DOHH2 (cell line): ENCODE results near the gene COL1A2.

ENCODE experiments used
- H3F3A ChIP-seq: fragments of 200-600 bp; sonication (generic), shearing (Covaris generic); 2 replicates; pipeline ENCODE4 v1.6.0; 2016; ENCODE audit warnings: antibody characterized with exemption, mild to moderate bottlenecking; ENCODE audit not compliant: control insufficient read depth, insufficient read depth
- H3K27ac ChIP-seq: fragments of 200-600 bp; sonication (generic); 2 replicates; pipeline ENCODE4 v1.5.1; 2014; ENCODE audit warnings: low read depth, mild to moderate bottlenecking, low read length, moderate library complexity
- H3K27me3 ChIP-seq: fragments of 200-600 bp; sonication (generic); 2 replicates; pipeline ENCODE4 v1.6.1; 2014; ENCODE audit warnings: mild to moderate bottlenecking, low read length, mixed read lengths; ENCODE audit not compliant: control insufficient read depth
- H3K36me3 ChIP-seq: fragments of 200-600 bp; sonication (generic); 2 replicates; pipeline ENCODE4 v1.6.1; 2014; ENCODE audit warnings: mild to moderate bottlenecking, low read length, moderate library complexity, mixed read lengths; ENCODE audit not compliant: control insufficient read depth
- H3K4me1 ChIP-seq: fragments of 200-600 bp; sonication (generic); 2 replicates; pipeline ENCODE4 v1.6.1; 2014; ENCODE audit warnings: mild to moderate bottlenecking, low read length, mixed read lengths; ENCODE audit not compliant: control insufficient read depth
- H3K4me2 ChIP-seq: fragments of 200-600 bp; sonication (generic); 2 replicates; pipeline ENCODE4 v1.6.0; 2014; ENCODE audit warnings: mild to moderate bottlenecking, low read length, moderate library complexity
- H3K4me3 ChIP-seq: fragments of 200-600 bp; sonication (generic); 2 replicates; pipeline ENCODE4 v1.5.1; 2014; ENCODE audit warnings: mild to moderate bottlenecking, low read length, mixed read lengths
- H3K79me2 ChIP-seq: fragments of 200-600 bp; sonication (generic); 2 replicates; pipeline ENCODE4 v1.6.1; 2014; ENCODE audit warnings: mild to moderate bottlenecking, low read length, mixed read lengths; ENCODE audit not compliant: control insufficient read depth
- H3K9me2 ChIP-seq: fragments of 200-600 bp; sonication (generic); replicated peaks from 2 replicates; pipeline ENCODE4 v1.6.1; 2014; ENCODE audit warnings: mild to moderate bottlenecking, low read length, mixed read lengths; ENCODE audit not compliant: control insufficient read depth
- H3K9me3 ChIP-seq: fragments of 200-600 bp; sonication (generic); 2 replicates; pipeline ENCODE4 v1.6.1; 2014; ENCODE audit warnings: antibody characterized with exemption, low read length, mixed read lengths; ENCODE audit not compliant: control insufficient read depth, insufficient read depth
- H4K20me1 ChIP-seq: fragments of 200-600 bp; sonication (generic); 2 replicates; pipeline ENCODE4 v1.6.0; 2014; ENCODE audit warnings: low read depth, mild to moderate bottlenecking, antibody characterized with exemption, low read length, moderate library complexity; ENCODE audit not compliant: control insufficient read depth, insufficient read depth
- EZH2phosphoT487 ChIP-seq: fragments of 200-600 bp; sonication (generic); IDR thresholded peaks from 2 replicates; pipeline ENCODE4 v1.6.1; 2017; ENCODE audit warnings: borderline replicate concordance, mild to moderate bottlenecking, antibody characterized with exemption, low read length, moderate library complexity, mixed read lengths
- TF ChIP-seq, protein P1 (sequence below): fragments of 200-600 bp; sonication (generic); IDR thresholded peaks from one replicate; pipeline ENCODE4 v1.5.1; 2014; ENCODE audit warnings: antibody characterized with exemption, mild to moderate bottlenecking, low read depth, low read length; ENCODE audit not compliant: poor library complexity, severe bottlenecking

Gene COL1A2

DNA sequence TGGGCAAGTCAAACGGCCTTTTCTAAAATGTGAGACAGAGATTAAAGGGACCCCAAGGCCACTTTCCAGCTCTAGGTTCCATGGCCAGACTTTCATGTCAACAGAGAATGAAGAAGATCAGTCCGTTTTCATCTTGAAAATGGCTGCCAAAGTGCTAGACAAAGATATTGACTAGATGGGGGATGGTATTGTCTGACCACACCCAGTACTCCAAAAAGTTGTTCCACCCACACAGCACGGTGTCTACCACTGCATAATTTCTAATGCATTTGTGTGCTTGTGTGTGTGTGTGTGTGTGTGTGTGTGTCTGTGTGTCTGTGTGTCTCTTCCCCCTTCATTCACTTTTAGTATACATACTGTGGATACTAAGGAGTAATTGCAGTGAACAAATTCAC lies 1.3 kb downstream of the COL1A2 start:
- no peak overlapping the region for H3K4me2 ChIP-seq
- no peaks in the 10 kb centered on the region for H3K4me1 ChIP-seq
- H3K4me3 ChIP-seq = no peak overlapping the region
- no peaks in the 10 kb centered on the region for H4K20me1 ChIP-seq
- no peaks in the 10 kb centered on the region for H3K79me2 ChIP-seq
- H3K27me3 ChIP-seq = peaks cover 24% of the 10 kb centered on the region
- TF ChIP-seq, protein P1, sequence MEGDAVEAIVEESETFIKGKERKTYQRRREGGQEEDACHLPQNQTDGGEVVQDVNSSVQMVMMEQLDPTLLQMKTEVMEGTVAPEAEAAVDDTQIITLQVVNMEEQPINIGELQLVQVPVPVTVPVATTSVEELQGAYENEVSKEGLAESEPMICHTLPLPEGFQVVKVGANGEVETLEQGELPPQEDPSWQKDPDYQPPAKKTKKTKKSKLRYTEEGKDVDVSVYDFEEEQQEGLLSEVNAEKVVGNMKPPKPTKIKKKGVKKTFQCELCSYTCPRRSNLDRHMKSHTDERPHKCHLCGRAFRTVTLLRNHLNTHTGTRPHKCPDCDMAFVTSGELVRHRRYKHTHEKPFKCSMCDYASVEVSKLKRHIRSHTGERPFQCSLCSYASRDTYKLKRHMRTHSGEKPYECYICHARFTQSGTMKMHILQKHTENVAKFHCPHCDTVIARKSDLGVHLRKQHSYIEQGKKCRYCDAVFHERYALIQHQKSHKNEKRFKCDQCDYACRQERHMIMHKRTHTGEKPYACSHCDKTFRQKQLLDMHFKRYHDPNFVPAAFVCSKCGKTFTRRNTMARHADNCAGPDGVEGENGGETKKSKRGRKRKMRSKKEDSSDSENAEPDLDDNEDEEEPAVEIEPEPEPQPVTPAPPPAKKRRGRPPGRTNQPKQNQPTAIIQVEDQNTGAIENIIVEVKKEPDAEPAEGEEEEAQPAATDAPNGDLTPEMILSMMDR = no peak
- H3K9me2 ChIP-seq = no peaks in the 10 kb centered on the region
- H3K36me3 ChIP-seq = no peaks in the 10 kb centered on the region
- H3K9me3 ChIP-seq = no peaks in the 10 kb centered on the region
- H3K27ac ChIP-seq = no peak overlapping the region
- no peaks in the 10 kb centered on the region for H3F3A ChIP-seq

DNA sequence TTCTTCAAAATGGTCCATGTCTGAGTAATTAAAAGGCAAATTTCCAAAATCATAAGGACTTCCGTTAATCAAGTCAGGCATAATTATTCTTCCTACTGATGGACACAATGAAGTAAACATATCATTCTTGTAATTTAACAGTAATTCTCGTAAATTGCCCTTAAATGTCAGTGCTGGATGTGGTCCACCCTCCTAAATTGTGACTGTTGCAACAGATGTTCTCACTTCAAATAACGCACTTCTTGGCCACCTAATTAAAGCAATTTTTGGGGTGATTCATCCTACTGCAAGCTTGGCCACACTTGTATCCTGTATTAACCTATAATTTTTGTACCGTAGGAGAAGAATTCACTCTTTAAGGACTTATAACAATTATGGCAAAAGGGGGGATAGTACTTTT lies 1.9 kb downstream of the COL1A2 start:
- no peak for TF ChIP-seq EZH2phosphoT487
- TF ChIP-seq, protein P1 = no peak
- H3F3A ChIP-seq = no peaks in the 10 kb centered on the region
- H4K20me1 ChIP-seq = no peaks in the 10 kb centered on the region
- H3K4me1 ChIP-seq = no peaks in the 10 kb centered on the region
- no peak overlapping the region for H3K4me2 ChIP-seq
- H3K79me2 ChIP-seq = no peaks in the 10 kb centered on the region
- H3K27me3 ChIP-seq = peaks cover 24% of the 10 kb centered on the region
- no peak overlapping the region for H3K4me3 ChIP-seq
- H3K27ac ChIP-seq = no peak overlapping the region
- no peaks in the 10 kb centered on the region for H3K9me2 ChIP-seq
- H3K9me3 ChIP-seq = no peaks in the 10 kb centered on the region
- H3K36me3 ChIP-seq = no peaks in the 10 kb centered on the region

DNA sequence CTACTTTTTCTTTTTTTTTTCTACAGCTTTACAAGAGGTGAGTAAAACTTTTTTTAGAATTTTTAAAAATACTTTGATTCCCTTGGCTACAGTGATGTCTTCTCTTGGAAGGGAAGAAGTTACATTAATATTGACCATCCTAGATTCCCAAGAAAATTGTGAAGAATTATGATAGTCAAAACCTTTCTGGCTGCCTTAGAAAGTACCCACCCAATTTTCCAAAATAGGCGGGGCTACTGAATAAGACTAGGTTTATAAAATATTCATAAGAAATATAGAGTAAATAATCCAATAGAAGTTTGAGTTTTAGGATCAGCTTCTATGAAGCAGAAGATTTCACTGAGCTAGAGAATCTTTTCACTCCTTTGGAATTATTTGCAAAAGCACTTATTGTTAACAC lies 3.0 kb downstream of the COL1A2 start:
- Histone ChIP-seq H3K9me3 (no peaks in the 10 kb centered on the region), H3K79me2 (no peaks in the 10 kb centered on the region), H3F3A (no peaks in the 10 kb centered on the region), H3K9me2 (no peaks in the 10 kb centered on the region), H3K27ac (no peak overlapping the region), H3K4me3 (no peak overlapping the region), H4K20me1 (no peaks in the 10 kb centered on the region), H3K27me3 (peaks cover 22% of the 10 kb centered on the region), H3K4me1 (no peaks in the 10 kb centered on the region), H3K36me3 (no peaks in the 10 kb centered on the region), H3K4me2 (no peak overlapping the region)
- no peak for TF ChIP-seq EZH2phosphoT487
- TF ChIP-seq, protein P1 = no peak

DNA sequence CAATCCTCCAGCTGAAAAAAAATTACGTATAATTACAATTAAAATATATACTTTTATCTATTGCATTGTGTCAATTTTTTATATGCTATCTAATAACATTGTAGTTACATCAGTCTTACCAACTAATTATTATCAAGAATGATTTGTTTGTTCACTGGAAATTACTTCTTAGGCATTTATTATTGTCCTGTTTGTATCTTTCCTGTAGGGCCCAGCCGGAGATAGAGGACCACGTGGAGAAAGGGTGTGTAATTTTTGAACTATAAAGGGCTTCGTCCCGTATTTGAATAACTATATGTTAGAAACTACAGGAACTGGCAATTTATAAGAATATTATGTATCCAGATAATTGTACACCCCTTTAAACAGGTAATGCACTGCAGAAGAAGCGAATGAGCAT lies 4.1 kb downstream of the COL1A2 start:
- Histone ChIP-seq H3K79me2 (no peaks in the 10 kb centered on the region), H3K9me2 (no peaks in the 10 kb centered on the region), H3K36me3 (no peaks in the 10 kb centered on the region), H4K20me1 (no peaks in the 10 kb centered on the region), H3K27ac (no peak overlapping the region), H3K4me3 (no peak overlapping the region), H3K9me3 (no peaks in the 10 kb centered on the region), H3K27me3 (peaks cover 14% of the 10 kb centered on the region), H3K4me2 (no peak overlapping the region), H3F3A (no peaks in the 10 kb centered on the region), H3K4me1 (no peaks in the 10 kb centered on the region)
- TF ChIP-seq, protein P1 = no peak
- TF ChIP-seq EZH2phosphoT487 = no peak
